Left ventricle myocardium inferior (tissue), 1 donor: ENCODE results near the gene ZNF786. TPM values are rescaled to one million over a fixed set of nuclear protein-coding genes. Genes with fewer than 3 reads are reported as not detected.
A peak's percentile ranks its signal among the peaks of the same experiment; 100 is the strongest.

Source experiments
- DNase-seq: peaks from one replicate; pipeline ENCODE4 v3.0.0-alpha.2; 2020
- H3K27ac ChIP-seq: fragments of 200-600 bp; replicated peaks from 2 replicates; pipeline ENCODE4 v1.8.0; 2021
- H3K27me3 ChIP-seq: fragments of 200-600 bp; 2 replicates; pipeline ENCODE4 v1.8.0; 2021; ENCODE audit warnings: low read depth
- H3K36me3 ChIP-seq: fragments of 200-600 bp; 2 replicates; pipeline ENCODE4 v1.8.0; 2021
- H3K4me1 ChIP-seq: fragments of 200-600 bp; 2 replicates; pipeline ENCODE4 v1.8.0; 2021
- H3K4me3 ChIP-seq: fragments of 200-600 bp; 2 replicates; pipeline ENCODE4 v1.8.0; 2021; ENCODE audit warnings: mild to moderate bottlenecking, moderate library complexity
- H3K9me3 ChIP-seq: fragments of 200-600 bp; replicated peaks from 2 replicates; pipeline ENCODE4 v1.8.0; 2021
- CTCF ChIP-seq: fragments of 200-600 bp; IDR thresholded peaks from 2 replicates; pipeline ENCODE4 v1.8.0; 2021; ENCODE audit warnings: antibody characterized with exemption, mild to moderate bottlenecking, borderline replicate concordance
- intact Hi-C: fragments of 100-400 bp; cut with micrococcal nuclease; formaldehyde crosslinking; loops from one replicate; pipeline ENCODE4 v1.11.0; 2022
- total RNA-seq: library from RNA; stranded (reverse); fragmentation: NEBNext Ultra II Directional; extraction: Animal tissue kit (Norgen Biotek cat#: 25700); gene quantifications from one replicate; pipeline ENCODE4 v1.2.1, GENCODE V29; 2021
- donor health status: DM: no; HTN: yes; CAD: no; lungs with severe emphysema.

The ZNF786 gene
- total RNA-seq, 1 donor from 2014 or later: 2.4 TPM

- peak; percentile 50 for DNase-seq
- H3K4me3 ChIP-seq: peak overlapping the region; percentile 94
- no peak for TF ChIP-seq CTCF
- peaks cover 13% of the 10 kb centered on the region for H3K9me3 ChIP-seq
- H3K36me3 ChIP-seq: peaks cover 17% of the 10 kb centered on the region
- H3K27ac ChIP-seq: peak overlapping the region; percentile 95
- no peaks in the 10 kb centered on the region for H3K27me3 ChIP-seq
- intact Hi-C loops: no loop called here
- H3K4me1 ChIP-seq: peaks cover 35% of the 10 kb centered on the region
Observed at GRCh38 chr7:149126662-149127266, 36.2 kb upstream of the ZNF786 start.

DNA sequence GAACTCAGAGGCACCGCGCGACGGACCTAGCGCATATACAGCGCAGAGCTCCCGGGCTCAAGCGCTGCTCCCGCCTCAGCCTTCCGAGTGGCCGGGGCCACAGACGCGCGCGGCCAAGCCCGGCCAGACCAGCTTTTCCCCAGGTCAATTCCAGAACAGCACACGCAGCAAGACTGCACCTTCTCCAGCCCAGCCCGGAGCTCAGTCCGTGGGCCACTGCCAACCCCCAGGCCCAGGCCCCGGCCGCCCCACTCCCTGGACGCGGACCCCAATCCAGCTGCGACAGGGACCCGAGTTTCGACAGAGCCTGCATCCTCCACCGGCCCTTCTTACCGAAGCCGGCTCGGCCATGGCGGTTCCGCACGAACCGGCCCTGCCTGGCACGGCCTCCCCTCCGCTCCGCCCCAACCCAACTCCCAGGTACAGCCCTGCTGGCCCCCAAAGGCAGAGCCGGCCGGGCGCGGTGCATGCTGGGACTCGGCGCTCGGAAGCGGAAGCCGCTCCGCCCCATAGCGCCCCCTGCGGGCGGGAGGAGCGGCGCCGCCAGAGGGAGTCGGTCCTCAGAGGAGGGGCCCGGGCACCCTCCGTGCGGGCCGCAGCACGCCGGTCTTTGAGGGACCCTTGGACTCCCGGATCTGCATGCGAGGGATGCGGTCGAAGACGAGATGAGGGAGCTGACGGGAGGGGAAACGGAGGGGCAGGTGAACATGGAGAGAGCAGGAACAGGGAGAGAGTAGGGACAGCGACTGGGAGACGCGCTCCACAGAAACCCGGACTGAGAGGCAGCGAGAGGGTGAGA is 35.5 kb upstream of the ZNF786 start, which contains the start of gene ZNF425:
TSS of gene ZNF425 (minus strand) at position 462 of the 799 bp plus-strand sequence. CDS start at position 351, 111 bp downstream.
- peak within 1 kb of the TSS; percentile 94 for H3K4me3 ChIP-seq
- peak; percentile 96 for TF ChIP-seq CTCF
- H3K27me3 ChIP-seq: no peaks in the 10 kb centered on the region
- intact Hi-C loops: no loop called here
- peaks cover 9% of the 10 kb centered on the region for H3K9me3 ChIP-seq
- peaks cover 35% of the 10 kb centered on the region for H3K4me1 ChIP-seq
- H3K27ac ChIP-seq: peak within 1 kb of the TSS; percentile 95
- H3K36me3 ChIP-seq: peaks cover 11% of the 10 kb centered on the region
- DNase-seq: peak; percentile 91

- Histone ChIP-seq H3K4me3 (peak overlapping the region; percentile 94), H3K36me3 (peaks cover 4% of the 10 kb centered on the region), H3K9me3 (peaks cover 1% of the 10 kb centered on the region), H3K27ac (peak overlapping the region; percentile 95), H3K27me3 (no peaks in the 10 kb centered on the region), H3K4me1 (peaks cover 35% of the 10 kb centered on the region)
- intact Hi-C loops: no loop called here
- no peak for TF ChIP-seq CTCF
- no peak for DNase-seq
Observed at GRCh38 chr7:149125189-149125862, 34.8 kb upstream of the ZNF786 start.

DNA sequence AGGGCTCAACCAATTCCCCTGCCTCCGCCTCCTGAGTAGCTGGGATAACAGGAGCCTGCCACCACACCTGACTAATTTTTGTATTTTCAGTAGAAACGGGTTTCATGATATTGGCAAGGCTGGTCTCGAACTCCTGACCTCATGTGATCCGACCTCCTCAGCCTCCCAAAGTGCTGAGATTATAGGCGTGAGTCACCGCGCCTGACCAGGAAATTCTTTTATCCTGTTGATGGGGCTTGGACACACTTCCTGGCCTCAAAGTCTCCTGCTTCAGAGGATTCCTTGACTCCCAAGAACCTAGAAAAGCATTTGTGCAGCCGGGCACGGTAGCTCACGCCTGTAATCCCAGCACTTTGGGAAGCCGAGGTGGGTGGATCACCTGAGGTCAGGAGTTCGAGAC is 19.5 kb upstream of the ZNF786 start:
- intact Hi-C loops: no loop called here
- TF ChIP-seq CTCF: no peak
- no peaks in the 10 kb centered on the region for H3K4me1 ChIP-seq
- no peak overlapping the region for H3K27ac ChIP-seq
- no peaks in the 10 kb centered on the region for H3K36me3 ChIP-seq
- no peak overlapping the region for H3K4me3 ChIP-seq
- H3K9me3 ChIP-seq: no peaks in the 10 kb centered on the region
- H3K27me3 ChIP-seq: no peaks in the 10 kb centered on the region
- no peak for DNase-seq

DNA sequence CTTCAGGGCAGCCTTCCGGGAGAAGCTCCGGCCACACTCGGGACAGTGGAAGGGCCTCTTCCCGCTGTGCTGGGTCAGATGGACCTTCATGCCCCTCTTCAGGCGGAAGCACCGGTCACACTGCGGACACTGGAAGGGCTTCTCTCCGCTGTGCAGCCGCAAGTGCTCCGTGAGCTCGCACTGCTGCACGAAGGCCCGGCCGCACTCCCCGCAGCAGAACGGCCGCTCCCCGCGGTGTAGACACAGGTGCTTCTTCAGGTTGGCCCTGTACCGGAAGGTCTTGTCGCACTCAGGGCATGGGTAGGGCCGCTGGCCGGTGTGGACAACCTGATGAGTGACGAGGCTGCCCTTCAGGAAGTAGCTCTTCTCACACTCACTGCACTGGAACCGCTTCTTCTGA is 14.2 kb upstream of the ZNF786 start:
- Histone ChIP-seq H3K27me3 (no peaks in the 10 kb centered on the region), H3K9me3 (no peaks in the 10 kb centered on the region), H3K4me1 (no peaks in the 10 kb centered on the region), H3K4me3 (no peak overlapping the region), H3K36me3 (peaks cover 4% of the 10 kb centered on the region), H3K27ac (no peak overlapping the region)
- no peak for TF ChIP-seq CTCF
- no peak for DNase-seq
- intact Hi-C loops: no loop called here
